ENCODE results near the gene PIGH.

- TF ChIP-seq POLR2A (IDR thresholded peaks at IDR 0.05) (no peak), CTCF (IDR thresholded peaks at IDR 0.05) (no peak), EP300 (IDR thresholded peaks at IDR 0.05) (no peak)
Observed at GRCh38 chr14:67553547-67553946, 46.5 kb downstream of the PIGH start.

All from tibial nerve (tissue), 4 donors.